Measurements from ENCODE around the gene PADI6.

PADI6 gene

GRCh38 chr1:17437260-17437579, 65.2 kb downstream of the PADI6 start:
- no peak for DNase-seq

- DNase-seq, result no peak
Measured at GRCh38 chr1:17437580-17438317, 65.8 kb downstream of the PADI6 start.

- peak; percentile 10 for DNase-seq
Measured at GRCh38 chr1:17438318-17439249, 66.6 kb downstream of the PADI6 start.

GRCh38 chr1:17439250-17440073, 67.5 kb downstream of the PADI6 start, which contains the start of gene RCC2:
Gene RCC2, minus strand, starts transcription at chr1:17439677. Its CDS starts 1,163 bp downstream, at chr1:17438514.
- peak; percentile 42 for DNase-seq

GRCh38 chr1:17440074-17440826, 68.3 kb downstream of the PADI6 start:
- no peak for DNase-seq

- no peak for DNase-seq
Measured at GRCh38 chr1:17440827-17441168, 68.8 kb downstream of the PADI6 start.

- DNase-seq, result no peak
Measured at GRCh38 chr1:17441265-17441992, 69.4 kb downstream of the PADI6 start.

- no peak for DNase-seq
Measured at GRCh38 chr1:17441993-17442357, 70.0 kb downstream of the PADI6 start.

- DNase-seq, result no peak
Measured at GRCh38 chr1:17442841-17443240, 70.8 kb downstream of the PADI6 start.

- no peak for DNase-seq
Measured at GRCh38 chr1:17447501-17447992, 75.6 kb downstream of the PADI6 start.
